ENCODE results near the gene SPOCK3. TPM values are rescaled to one million over a fixed set of nuclear protein-coding genes. Genes with fewer than 3 reads are reported as not detected.

SPOCK3 gene
- polyA plus RNA-seq, 3 donors, result 0.31 to 1.9 (median 1.2) TPM

DNA sequence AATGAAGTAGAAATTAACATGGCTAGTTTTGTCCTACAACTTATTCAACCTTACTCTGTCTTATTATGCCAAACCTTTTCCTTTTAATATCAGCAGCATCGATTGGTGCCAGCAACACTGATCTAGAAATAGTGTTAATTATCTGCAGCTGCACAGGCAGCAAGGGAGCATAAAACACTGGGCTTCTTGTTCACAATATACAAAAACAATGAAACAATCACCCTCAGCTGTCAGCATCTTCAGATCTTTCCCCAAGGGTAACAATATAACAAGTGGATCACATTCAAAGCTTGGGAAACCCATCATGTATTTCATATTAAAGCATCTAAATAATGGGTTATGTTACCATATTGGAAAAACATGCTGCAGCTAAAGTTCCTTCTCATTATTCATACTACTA lies 238.1 kb downstream of the SPOCK3 start:
- no peaks in the 10 kb centered on the region for H4K20me1 ChIP-seq (ENCODE audit: insufficient read depth, low read length)
- no peak overlapping the region for H3K9ac ChIP-seq (ENCODE audit: insufficient read depth, low read length, poor library complexity, severe bottlenecking)
- Mint-ChIP-seq H3K36me3 (no peaks in the 10 kb centered on the region), H3K4me1 (no peaks in the 10 kb centered on the region), H3K27me3 (ENCODE audit: low read depth in 3 of 3) (peaks cover 0 to 2% (median 1%) of the 10 kb centered on the region in 3 donors), H3K4me3 (no peak overlapping the region), H3K27ac (no peak overlapping the region), H3K9me3 (peaks cover 0 to 2% (median 0%) of the 10 kb centered on the region in 7 donors)
- no peaks in the 10 kb centered on the region for H3K4me1 ChIP-seq (ENCODE audit: control insufficient read depth in 1 of 2, insufficient read depth in 2 of 2, low read length in 2 of 2)
- H3K27ac ChIP-seq (ENCODE audit: low read depth in 1 of 2, low read length in 2 of 2), result no peak overlapping the region
- H3K4me3 ChIP-seq (replicated peaks in 1 of 3; ENCODE audit: low read depth in 2 of 3, low read length in 3 of 3), result no peak overlapping the region
- no peaks in the 10 kb centered on the region for H3K36me3 ChIP-seq (replicated peaks in 1 of 2; ENCODE audit: control insufficient read depth in 1 of 2, insufficient read depth in 2 of 2, low read length in 2 of 2)
- no peaks in the 10 kb centered on the region for H3K9me3 ChIP-seq (replicated peaks in 1 of 2; ENCODE audit: control insufficient read depth in 1 of 2, insufficient read depth in 1 of 2, low read length in 2 of 2)
- no peaks in the 10 kb centered on the region for H3K79me2 ChIP-seq (ENCODE audit: insufficient read depth, low read length)
- H3K27me3 ChIP-seq (ENCODE audit: control insufficient read depth in 2 of 2, insufficient read depth in 2 of 2, low read length in 2 of 2), result no peaks in the 10 kb centered on the region
- TF ChIP-seq, protein P1, sequence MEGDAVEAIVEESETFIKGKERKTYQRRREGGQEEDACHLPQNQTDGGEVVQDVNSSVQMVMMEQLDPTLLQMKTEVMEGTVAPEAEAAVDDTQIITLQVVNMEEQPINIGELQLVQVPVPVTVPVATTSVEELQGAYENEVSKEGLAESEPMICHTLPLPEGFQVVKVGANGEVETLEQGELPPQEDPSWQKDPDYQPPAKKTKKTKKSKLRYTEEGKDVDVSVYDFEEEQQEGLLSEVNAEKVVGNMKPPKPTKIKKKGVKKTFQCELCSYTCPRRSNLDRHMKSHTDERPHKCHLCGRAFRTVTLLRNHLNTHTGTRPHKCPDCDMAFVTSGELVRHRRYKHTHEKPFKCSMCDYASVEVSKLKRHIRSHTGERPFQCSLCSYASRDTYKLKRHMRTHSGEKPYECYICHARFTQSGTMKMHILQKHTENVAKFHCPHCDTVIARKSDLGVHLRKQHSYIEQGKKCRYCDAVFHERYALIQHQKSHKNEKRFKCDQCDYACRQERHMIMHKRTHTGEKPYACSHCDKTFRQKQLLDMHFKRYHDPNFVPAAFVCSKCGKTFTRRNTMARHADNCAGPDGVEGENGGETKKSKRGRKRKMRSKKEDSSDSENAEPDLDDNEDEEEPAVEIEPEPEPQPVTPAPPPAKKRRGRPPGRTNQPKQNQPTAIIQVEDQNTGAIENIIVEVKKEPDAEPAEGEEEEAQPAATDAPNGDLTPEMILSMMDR (IDR thresholded peaks at IDR 0.05), result no peak
- WGBS (ENCODE audit: insufficient coverage), result 100% methylated on average over 1 of the region's 1 CpG
- no peak overlapping the region for H2AFZ ChIP-seq (ENCODE audit: insufficient read depth, low read depth, low read length, poor library complexity, severe bottlenecking)
- intact Hi-C loops (cut with micrococcal nuclease), result no loop called here
- DNase-seq, result no peak
- H3K4me2 ChIP-seq (replicated peaks; ENCODE audit: extremely low read depth, low read length, poor library complexity, severe bottlenecking), result no peak overlapping the region

DNA sequence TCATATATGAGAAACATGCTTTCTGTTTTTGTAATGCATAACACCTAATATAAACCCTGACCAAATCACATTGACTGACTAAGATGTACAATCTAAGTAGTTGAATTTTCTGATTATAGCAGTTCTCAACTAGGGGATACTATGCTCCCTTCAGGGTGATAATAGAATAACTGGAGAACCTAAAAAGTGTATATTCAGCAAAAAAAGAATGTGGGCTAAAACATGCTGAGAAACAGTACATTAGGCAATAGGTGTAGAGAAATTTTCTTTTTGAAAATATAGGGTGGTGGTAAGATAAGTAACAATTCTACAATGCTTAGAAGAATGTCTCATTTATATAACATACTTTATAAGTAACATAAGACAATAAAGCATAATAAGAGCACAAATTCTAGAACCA lies 239.6 kb downstream of the SPOCK3 start:
- intact Hi-C loops (cut with micrococcal nuclease), result no loop called here
- no peaks in the 10 kb centered on the region for H3K9me3 ChIP-seq (replicated peaks in 1 of 2; ENCODE audit: control insufficient read depth in 1 of 2, insufficient read depth in 1 of 2, low read length in 2 of 2)
- Mint-ChIP-seq H3K27me3 (ENCODE audit: low read depth in 3 of 3) (peaks cover 0 to 2% (median 1%) of the 10 kb centered on the region in 3 donors), H3K9me3 (peaks cover 0 to 2% (median 0%) of the 10 kb centered on the region in 7 donors), H3K4me3 (no peak overlapping the region), H3K36me3 (no peaks in the 10 kb centered on the region), H3K4me1 (no peaks in the 10 kb centered on the region), H3K27ac (no peak overlapping the region)
- TF ChIP-seq, protein P1 (IDR thresholded peaks at IDR 0.05), result no peak
- H3K36me3 ChIP-seq (replicated peaks in 1 of 2; ENCODE audit: control insufficient read depth in 1 of 2, insufficient read depth in 2 of 2, low read length in 2 of 2), result no peaks in the 10 kb centered on the region
- no peak overlapping the region for H3K4me2 ChIP-seq (replicated peaks; ENCODE audit: extremely low read depth, low read length, poor library complexity, severe bottlenecking)
- no peaks in the 10 kb centered on the region for H3K27me3 ChIP-seq (ENCODE audit: control insufficient read depth in 2 of 2, insufficient read depth in 2 of 2, low read length in 2 of 2)
- no peak for DNase-seq
- H3K79me2 ChIP-seq (ENCODE audit: insufficient read depth, low read length), result no peaks in the 10 kb centered on the region
- no peak overlapping the region for H3K27ac ChIP-seq (ENCODE audit: low read depth in 1 of 2, low read length in 2 of 2)
- H3K9ac ChIP-seq (ENCODE audit: insufficient read depth, low read length, poor library complexity, severe bottlenecking), result no peak overlapping the region
- no peaks in the 10 kb centered on the region for H4K20me1 ChIP-seq (ENCODE audit: insufficient read depth, low read length)
- no peak overlapping the region for H2AFZ ChIP-seq (ENCODE audit: insufficient read depth, low read depth, low read length, poor library complexity, severe bottlenecking)
- no peaks in the 10 kb centered on the region for H3K4me1 ChIP-seq (ENCODE audit: control insufficient read depth in 1 of 2, insufficient read depth in 2 of 2, low read length in 2 of 2)
- H3K4me3 ChIP-seq (replicated peaks in 1 of 3; ENCODE audit: low read depth in 2 of 3, low read length in 3 of 3), result no peak overlapping the region

Measured in CD14-positive monocyte (primary cell).